OCI-LY1 (cell line): Measurements from ENCODE around the gene ACSL4.

Experiments used
- CTCF ChIP-seq: fragments of 200-600 bp; sonication (generic), shearing (Covaris generic); IDR thresholded peaks from 2 replicates; pipeline ENCODE4 v1.5.1; 2017; ENCODE audit warnings: mild to moderate bottlenecking, antibody characterized with exemption, low read length, moderate library complexity, mixed read lengths
- EZH2 ChIP-seq: fragments of 200-600 bp; sonication (generic), shearing (Covaris generic); IDR thresholded peaks from 2 replicates; pipeline ENCODE4 v1.8.0; 2017; ENCODE audit warnings: borderline replicate concordance, mixed run types, mild to moderate bottlenecking, antibody characterized with exemption, low read length, moderate library complexity, mixed read lengths

- TF ChIP-seq CTCF (no peak), EZH2 (no peak)
Measured at GRCh38 chrX:109774706-109775105, 41.6 kb upstream of the ACSL4 start.
